CD4-positive, alpha-beta T cell treated with Interleukin-6 at 100 ng/mL for 8 hours (primary cell): ENCODE results near the gene CACNA2D2.
"Not testable (repeated sequence)": the region's sequence is repeated elsewhere in the genome, so short reads cannot be mapped to it uniquely, and the experiment has no call there.

Experiments used
- DNase-seq: peaks from one replicate; pipeline ENCODE4 v3.0.0-alpha.2; 2020; ENCODE audit warnings: mixed read lengths, low spot score

CACNA2D2 gene

GRCh38 chr3:50530001-50530970 lies 26.9 kb upstream of the CACNA2D2 start:
- DNase-seq = no peak

GRCh38 chr3:50525987-50526386 lies 22.6 kb upstream of the CACNA2D2 start:
- DNase-seq = peak; percentile 14

- DNase-seq = no peak
These were observed 21.9 kb upstream of the CACNA2D2 start for GRCh38 chr3:50525191-50525910.

- DNase-seq = no peak
These were observed 21.3 kb upstream of the CACNA2D2 start for GRCh38 chr3:50524746-50525145.

GRCh38 chr3:50523279-50523811 lies 19.9 kb upstream of the CACNA2D2 start:
- no peak for DNase-seq

- no peak for DNase-seq
These were observed 18.1 kb upstream of the CACNA2D2 start for GRCh38 chr3:50521572-50521971.

GRCh38 chr3:50520849-50521248 lies 17.4 kb upstream of the CACNA2D2 start:
- no peak for DNase-seq

- DNase-seq = peak; percentile 67
These were observed 16.1 kb upstream of the CACNA2D2 start for GRCh38 chr3:50519471-50520089.

GRCh38 chr3:50518436-50518835 lies 15.0 kb upstream of the CACNA2D2 start:
- DNase-seq = no peak

GRCh38 chr3:50517721-50518206 lies 14.3 kb upstream of the CACNA2D2 start:
- no peak for DNase-seq

GRCh38 chr3:50516440-50516871 lies 13.0 kb upstream of the CACNA2D2 start:
- no peak for DNase-seq

- DNase-seq = no peak
These were observed 12.4 kb upstream of the CACNA2D2 start for GRCh38 chr3:50515565-50516439.

GRCh38 chr3:50512908-50513307 lies 9.5 kb upstream of the CACNA2D2 start:
- DNase-seq = not testable (repeated sequence)

- no peak for DNase-seq
These were observed 8.7 kb upstream of the CACNA2D2 start for GRCh38 chr3:50512131-50512530.

GRCh38 chr3:50510325-50510724 lies 6.9 kb upstream of the CACNA2D2 start:
- no peak for DNase-seq

- no peak for DNase-seq
These were observed 6.3 kb upstream of the CACNA2D2 start for GRCh38 chr3:50509715-50510114.

- no peak for DNase-seq
These were observed 5.4 kb upstream of the CACNA2D2 start for GRCh38 chr3:50508821-50509220.

GRCh38 chr3:50506169-50506568 lies 2.7 kb upstream of the CACNA2D2 start:
- no peak for DNase-seq

- no peak for DNase-seq
These were observed 1.2 kb upstream of the CACNA2D2 start for GRCh38 chr3:50504681-50505080.

- DNase-seq = no peak
These were observed 630 bp downstream of the CACNA2D2 start for GRCh38 chr3:50502584-50503423.
